HG02981 (cell line): ENCODE data around the gene CNDP1.

Experiments
- ATAC-seq: cut with Tn5 transposase; IDR thresholded peaks from one replicate; pipeline ENCODE4 v1.9.1; 2021; ENCODE audit warnings: mild to moderate bottlenecking, moderate library complexity; ENCODE audit not compliant: unreplicated experiment

CNDP1 gene

DNA sequence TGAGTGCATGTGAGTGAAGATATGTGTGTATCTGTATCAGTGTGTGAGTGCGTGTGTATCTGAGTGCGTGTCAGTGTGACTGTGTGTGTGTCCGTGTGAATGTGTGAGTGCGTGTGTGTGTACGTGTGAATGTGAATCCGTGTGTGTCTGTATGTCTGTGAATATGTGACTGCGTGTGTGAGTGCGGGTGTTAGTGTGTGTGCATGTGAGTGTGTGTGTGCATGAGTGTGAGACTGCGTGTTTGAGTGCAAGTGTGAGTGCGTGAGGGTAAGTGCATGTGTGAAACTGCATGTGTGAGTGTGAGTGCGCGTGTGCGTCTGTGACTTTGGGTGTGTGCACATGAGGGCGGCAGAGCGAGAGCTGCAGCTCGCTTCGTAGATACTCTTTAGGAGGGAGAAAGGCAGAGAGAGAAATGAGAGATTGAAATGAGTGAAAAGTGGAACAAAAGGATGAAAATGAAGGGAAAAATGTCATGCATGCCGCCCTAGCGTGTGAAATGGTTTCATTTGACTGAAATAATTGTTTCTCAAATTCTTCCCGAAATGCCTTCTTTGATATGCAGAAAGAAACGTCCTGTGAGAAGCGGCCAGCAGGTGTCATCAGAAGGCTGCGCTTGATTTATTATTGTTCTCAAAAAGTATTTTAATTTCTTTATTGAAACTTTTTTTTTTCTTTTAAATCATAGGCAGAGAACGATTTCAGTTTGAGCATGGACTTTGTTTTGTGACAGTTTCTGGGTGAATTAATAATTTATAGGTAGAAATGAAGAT lies 88.9 kb downstream of the CNDP1 start:
- no peak for ATAC-seq

DNA sequence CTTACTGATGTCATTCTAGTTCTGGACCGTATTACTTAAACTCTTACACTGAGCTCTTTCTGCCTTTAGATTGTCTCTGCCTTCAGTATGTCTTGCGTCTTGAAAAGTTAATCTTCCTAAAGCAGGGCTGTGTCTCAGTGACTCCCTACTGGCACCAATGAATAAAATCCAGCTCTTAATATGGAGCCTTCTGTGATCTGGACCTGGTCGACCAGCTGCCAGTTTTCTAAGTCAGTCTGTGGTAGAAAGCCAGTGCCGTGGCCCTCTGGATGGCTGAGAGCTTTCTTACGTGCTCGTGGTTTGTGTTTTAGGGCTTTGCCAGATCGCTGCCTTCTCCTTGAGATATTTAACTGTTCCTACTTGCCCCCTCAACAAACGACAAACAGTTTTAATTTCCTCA lies 90.2 kb downstream of the CNDP1 start:
- ATAC-seq = no peak

DNA sequence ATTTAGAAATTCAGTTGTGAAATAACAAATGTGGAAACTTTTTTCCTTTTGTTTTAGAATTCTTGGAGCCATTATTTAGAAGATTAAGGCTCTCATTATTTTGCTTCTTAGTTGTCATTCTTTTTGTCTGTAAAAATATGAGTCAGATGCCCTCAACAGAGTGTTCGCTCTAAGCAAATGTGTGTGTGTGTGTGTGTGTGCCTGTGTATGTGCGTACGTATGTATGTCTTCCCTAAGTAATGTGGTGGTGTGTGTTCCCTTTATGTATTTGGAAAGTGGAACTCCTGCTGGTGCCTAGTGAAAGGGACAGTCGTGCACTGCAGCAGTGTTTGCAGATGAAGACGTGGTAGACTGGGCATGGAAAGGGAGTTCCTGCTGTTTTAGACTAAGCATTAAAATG lies 90.9 kb downstream of the CNDP1 start:
- no peak for ATAC-seq

DNA sequence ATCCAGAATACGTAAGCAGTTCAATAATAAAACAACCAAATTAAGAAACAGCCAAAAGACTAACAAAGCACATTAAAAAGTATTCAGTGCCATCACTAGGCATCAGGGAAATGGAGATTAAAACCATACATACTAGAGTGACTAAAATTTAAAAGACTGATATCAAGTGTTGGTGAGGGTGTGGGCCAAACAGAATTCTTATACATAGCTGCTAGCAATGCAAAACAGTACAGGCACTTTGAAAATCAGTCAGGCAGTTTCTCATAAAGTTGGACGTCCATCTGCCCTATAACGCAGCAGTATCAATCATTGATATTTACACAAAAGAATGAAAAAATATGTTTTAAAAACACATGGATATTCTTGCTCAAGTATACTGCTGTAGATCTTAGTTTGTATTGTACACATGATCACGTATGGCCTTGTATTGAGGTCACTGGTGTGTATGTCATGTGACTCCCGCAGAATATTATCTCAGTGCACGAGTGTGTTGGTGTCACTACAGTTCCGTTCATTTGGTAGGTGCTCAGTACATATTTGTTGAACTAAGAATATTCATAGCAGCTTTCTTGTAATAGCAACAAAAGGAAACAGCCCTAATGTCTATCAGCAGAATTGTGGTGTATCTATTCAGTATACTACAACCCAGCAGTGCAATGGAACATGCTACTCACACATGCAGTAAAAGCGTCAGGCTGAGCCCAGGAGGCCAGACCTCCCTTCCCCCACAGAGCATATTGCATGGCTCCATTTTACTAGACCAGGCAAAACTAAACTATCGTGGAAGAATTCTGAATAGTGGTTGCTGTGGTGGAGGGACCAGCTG lies 92.0 kb downstream of the CNDP1 start:
- ATAC-seq = no peak

DNA sequence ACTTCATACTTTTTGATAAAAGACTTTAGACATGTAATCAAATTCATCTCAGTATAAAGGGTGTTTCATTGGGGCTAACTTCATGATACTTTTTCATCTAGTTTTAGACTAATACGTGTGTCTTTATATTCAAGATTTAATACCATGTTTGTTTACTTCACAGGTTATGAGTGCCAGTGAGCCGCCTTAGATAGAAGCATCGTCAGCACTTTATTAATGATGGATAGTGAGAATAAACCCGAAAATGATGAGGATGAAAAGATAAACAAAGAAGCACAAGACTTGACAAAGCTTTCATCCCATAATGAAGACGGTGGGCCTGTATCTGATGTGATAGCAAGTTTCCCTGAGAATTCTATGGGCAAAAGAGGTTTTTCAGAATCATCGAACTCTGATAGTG lies 96.5 kb downstream of the CNDP1 start:
- no peak for ATAC-seq

DNA sequence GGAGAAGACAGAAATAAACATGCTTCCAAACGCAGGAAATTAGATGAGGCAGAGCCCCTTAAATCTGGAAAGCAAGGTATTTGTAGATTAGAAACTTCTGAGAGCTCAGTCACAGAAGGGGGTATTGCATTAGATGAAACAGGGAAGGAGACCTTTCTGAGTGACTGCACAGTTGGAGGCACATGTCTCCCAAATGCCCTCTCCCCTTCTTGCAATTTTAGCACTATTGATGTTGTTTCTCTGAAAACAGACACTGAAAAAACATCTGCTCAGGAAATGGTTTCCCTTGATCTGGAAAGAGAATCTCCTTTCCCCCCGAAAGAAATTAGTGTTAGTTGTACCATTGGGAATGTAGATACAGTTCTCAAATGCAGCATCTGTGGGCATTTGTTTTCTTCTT lies 96.9 kb downstream of the CNDP1 start:
- ATAC-seq = no peak

DNA sequence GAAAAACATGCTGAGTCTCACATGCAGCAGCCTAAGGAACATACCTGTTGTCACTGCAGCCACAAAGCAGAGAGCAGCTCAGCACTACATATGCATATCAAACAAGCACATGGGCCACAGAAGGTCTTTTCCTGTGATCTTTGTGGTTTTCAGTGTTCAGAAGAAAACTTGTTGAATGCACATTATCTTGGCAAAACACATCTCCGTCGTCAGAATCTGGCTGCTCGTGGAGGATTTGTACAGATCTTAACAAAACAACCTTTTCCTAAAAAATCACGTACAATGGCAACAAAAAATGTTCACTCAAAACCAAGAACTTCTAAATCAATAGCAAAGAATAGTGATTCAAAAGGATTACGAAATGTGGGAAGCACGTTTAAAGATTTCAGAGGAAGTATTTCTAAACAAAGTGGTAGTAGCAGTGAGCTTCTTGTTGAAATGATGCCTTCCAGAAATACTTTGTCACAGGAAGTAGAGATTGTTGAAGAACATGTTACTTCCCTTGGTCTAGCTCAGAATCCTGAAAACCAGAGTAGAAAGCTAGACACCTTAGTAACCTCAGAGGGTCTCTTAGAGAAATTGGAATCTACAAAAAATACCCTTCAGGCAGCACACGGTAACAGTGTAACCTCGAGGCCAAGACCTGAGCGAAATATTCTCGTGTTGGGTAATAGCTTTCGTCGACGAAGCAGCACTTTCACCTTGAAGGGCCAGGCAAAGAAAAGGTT lies 97.5 kb downstream of the CNDP1 start:
- ATAC-seq = no peak

DNA sequence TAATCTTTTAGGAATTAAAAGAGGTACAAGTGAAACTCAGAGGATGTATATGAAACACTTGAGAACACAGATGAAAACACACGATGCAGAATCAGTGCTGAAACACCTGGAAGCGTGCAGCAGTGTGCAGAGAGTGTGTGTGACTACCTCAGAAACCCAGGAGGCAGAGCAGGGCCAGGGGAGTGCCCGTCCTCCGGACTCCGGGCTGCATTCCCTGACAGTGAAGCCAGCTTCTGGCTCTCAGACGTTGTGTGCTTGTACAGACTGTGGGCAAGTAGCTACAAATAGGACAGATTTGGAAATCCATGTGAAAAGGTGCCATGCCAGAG lies 98.0 kb downstream of the CNDP1 start:
- ATAC-seq = no peak

DNA sequence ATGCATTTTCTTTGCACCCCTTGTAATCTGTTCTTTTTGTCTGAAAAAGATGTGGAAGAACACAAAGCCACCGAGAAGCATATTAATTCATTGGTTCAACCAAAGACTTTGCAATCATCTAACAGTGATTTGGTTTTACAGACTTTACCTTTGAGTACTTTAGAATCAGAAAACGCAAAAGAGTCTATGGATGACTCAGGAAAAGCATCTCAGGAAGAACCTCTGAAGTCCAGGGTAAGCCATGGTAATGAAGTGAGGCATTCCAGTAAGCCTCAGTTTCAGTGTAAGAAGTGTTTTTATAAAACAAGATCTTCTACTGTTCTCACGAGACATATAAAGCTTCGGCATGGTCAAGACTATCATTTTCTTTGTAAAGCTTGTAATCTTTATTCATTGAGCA lies 98.6 kb downstream of the CNDP1 start:
- ATAC-seq = no peak

DNA sequence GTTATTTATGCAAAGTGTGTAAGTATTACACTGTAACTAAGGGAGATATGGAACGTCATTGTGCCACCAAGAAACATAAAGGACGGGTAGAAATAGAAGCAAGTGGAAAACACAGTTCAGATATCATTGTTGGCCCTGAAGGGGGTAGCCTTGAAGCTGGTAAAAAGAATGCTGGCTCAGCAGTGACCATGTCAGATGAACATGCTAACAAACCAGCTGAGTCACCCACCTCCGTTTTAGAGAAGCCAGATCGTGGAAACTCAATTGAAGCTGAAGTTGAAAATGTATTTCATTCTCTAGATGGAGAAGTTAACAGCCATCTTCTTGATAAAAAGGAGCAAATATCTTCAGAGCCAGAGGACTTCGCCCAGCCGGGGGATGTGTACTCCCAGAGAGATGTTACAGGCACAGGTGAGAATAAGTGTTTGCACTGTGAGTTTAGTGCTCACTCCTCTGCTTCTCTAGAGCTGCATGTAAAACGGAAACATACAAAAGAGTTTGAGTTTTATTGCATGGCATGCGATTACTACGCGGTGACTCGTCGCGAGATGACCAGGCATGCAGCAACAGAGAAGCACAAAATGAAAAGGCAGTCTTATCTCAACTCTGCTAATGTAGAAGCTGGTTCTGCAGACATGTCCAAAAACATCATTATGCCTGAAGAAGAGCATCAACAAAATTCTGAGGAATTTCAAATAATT lies 99.5 kb downstream of the CNDP1 start:
- ATAC-seq = no peak

DNA sequence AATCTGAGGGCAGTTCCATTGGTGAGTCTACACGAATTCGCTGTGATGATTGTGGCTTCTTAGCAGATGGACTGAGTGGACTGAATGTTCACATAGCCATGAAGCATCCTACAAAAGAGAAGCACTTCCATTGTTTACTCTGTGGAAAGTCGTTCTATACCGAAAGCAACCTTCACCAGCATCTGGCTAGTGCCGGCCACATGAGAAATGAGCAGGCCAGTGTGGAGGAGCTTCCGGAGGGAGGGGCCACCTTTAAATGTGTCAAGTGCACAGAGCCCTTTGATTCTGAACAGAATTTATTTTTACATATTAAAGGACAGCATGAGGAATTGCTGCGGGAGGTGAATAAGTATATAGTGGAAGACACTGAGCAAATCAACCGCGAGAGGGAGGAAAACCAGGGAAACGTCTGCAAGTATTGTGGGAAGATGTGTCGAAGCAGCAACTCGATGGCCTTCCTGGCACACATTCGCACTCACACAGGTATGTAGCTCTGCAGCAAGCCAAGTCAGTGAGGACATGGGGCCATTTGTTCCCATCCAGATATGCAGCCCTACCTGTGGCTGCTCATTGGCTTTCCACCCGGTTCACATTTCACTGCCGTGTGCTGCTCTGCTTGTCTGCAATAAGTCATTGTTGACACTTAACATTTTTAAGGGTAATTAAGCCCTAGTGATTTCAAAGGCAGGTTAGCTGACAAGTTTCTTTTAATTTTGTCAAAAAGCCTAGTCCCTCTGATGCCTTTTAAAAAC lies 101.1 kb downstream of the CNDP1 start:
- no peak for ATAC-seq
